GM19043 (cell line): ENCODE measurements around the gene GLRA3.
A peak's percentile ranks its signal among the peaks of the same experiment; 100 is the strongest.
"Not testable (repeated sequence)": the region's sequence is repeated elsewhere in the genome, so short reads cannot be mapped to it uniquely, and the experiment has no call there.

Experiments
- ATAC-seq: cut with Tn5 transposase; IDR thresholded peaks from one replicate; pipeline ENCODE4 v1.9.1; 2021; ENCODE audit warnings: low read depth; ENCODE audit not compliant: unreplicated experiment

GLRA3 gene

DNA sequence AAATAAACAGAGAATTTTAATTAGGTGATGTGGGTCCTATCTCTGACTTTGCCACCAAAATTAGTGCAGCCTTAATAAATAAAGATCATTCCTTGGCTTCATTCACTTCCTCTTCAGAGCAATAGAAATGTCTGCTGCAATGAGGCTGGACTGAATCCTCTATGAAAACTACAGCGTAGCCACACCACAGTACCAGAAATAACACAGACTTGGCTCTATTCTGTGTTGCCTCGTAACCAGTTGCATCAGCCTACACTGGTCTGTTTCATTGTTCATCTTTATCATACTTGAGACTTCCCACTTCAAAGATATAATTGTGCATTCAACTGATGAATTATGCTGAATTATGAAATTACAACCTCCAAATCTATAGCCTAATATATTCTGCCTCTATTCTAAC, 15.8 kb downstream of the GLRA3 start:
- ATAC-seq = no peak

DNA sequence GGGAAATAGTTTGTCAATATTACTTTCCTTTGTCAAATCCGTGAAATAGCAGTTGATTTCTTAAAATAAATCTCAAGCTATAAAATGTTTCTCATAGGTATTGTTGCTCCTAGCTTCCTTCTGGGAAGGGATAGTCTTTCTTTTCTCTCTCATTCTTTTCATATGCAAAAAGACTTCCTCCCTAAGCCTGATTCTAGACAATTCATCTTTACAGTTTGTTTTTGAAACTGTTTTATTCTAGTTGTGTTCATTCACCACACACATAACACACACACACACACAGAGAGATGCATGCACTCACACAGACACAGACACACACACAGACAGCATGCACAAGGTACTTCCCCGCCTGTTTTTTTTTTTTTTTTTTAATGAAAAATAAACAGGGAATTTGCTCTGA, 18.2 kb downstream of the GLRA3 start:
- ATAC-seq = no peak

DNA sequence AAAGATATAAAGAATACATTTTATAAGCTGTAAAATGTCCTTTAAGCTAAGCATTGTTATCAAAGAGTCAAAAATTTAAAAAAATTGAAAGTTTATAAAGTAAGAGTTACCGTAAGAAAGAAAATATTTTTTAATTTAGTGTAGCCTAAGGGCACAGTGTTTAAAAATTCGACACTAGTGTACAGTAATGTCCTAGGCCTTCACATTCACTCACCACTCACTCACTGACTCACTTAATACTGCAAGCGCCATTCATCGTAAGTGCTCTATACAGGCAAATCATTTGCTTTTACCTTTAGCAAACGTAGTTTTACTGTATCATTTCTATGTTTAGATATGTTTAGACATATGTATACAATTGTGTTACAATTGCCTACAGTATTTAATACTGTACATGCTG, 20.2 kb downstream of the GLRA3 start:
- ATAC-seq = no peak

DNA sequence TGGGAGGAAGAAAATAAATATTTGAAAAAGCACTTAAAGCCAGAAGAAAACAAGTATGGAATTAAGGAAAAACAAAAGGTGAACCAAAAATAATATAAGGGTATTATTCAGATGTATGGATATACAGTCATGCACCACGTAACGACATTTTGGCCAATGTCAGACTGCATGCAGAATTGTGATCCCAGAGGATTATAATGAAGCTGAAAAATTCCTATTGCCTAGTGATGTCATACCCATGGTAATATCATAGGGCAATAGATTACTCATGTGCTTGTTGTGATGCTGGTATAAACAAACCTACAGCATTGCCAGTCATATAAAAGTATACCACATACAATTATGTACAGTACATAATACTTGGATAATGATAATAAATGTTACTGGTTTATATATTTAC, 20.9 kb downstream of the GLRA3 start:
- ATAC-seq = no peak

DNA sequence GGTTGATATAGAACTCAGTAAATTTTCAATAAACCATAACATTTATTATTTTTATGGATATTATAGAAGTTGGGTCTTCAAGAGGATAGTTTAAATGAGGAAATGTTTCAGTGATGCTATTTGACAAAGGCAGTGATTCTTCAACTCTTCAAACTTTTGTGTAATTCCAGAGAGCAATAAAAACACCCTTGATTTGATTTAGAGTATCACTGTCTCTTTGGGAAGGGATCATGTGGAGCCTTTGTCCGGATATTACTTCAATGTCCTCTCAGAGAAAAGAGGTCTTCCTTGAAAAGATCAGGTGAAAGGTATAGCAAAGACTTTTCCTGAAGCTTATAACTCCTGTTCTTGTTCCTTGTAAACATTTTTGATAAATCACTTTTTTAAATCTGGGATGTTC, 23.3 kb downstream of the GLRA3 start:
- no peak for ATAC-seq

DNA sequence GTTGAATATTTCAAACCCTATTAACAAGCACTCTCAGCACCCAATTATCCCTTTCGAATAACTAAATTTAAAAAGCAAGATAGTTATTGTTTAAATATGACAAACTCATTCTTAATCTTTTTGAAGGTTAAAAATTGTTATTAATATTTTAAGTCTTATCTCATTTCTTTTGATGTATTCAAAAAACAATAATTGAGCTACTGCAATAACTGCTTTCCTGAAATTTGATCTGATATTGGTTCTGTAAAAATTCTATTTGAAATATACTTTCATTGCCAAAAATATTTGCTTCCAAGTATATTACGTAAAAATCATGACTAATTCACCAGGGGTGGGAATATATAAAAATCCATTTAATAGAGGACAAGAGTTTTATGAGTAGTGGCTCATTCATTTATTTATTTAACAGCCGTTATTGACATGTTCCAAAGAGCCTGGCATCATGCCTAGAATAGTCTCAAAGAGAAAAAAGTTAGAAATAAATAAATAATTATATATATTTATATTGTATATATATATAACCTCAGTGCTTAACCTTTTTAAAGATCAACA, 34.4 kb downstream of the GLRA3 start:
- ATAC-seq = no peak

DNA sequence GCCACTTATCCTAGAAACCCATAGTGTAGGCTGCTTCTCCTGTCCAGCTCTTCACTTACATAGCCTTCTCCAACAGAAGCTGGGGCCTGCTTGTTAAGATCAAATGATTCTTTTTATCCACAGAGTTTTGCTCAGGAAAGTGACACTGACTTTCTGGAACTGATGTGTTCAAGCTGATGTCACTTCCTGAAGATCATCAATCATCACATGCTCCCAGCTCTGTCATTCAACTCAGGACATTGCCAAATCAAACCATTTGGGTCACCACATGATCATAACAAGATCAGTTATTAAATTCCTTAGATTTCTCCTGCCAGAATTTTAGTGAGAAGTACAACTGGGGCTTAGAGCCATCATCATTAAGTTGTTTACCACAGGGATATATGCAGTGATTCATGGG, 39.4 kb downstream of the GLRA3 start:
- no peak for ATAC-seq

DNA sequence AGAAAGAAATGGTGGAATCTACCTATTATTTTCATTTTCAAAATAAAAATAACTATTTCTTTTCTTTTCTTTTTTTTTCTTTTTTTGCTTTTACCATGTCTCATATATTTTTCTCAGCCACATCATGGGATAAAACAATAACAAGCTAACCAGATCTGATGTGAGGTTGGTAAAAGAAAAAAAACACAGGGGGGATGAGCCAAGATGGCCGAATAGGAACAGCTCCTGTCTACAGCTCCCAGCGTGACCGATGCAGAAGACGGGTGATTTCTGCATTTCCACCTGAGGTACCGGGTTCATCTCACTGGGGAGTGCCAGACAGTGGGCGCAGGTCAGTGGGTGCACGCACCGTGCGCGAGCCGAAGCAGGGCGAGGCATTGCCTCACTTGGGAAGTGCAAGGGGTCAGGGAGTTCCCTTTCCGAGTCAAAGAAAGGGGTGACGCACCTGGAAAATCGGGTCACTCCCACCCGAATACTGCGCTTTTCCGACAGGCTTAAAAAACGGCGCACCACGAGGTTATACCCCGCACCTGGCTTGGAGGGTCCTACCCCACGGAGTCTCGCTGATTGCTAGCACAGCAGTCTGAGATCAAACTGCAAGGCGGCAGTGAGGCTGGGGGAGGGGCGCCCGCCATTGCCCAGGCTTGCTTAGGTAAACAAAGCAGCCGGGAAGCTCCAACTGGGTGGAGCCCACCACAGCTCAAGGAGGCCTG, 50.6 kb downstream of the GLRA3 start:
- ATAC-seq = not testable (repeated sequence)

DNA sequence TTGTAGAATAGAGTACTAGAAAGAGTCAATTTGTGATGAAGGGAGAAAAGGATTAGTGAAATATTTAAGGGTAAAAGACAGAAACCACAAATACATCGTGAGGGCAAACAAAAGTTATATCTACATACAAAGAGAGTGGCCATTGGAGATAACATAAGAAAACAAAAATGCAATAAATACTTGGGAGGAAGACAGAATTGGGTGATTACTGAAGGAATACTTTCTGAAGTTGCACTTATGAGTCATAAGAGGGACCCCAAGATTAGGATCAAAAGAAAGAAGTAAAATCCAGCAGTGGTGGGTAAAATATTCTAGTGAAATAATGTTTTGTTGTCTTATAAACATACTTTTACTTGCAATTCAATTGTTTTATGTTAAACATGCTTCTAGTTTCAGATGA, 53.7 kb downstream of the GLRA3 start:
- no peak for ATAC-seq

DNA sequence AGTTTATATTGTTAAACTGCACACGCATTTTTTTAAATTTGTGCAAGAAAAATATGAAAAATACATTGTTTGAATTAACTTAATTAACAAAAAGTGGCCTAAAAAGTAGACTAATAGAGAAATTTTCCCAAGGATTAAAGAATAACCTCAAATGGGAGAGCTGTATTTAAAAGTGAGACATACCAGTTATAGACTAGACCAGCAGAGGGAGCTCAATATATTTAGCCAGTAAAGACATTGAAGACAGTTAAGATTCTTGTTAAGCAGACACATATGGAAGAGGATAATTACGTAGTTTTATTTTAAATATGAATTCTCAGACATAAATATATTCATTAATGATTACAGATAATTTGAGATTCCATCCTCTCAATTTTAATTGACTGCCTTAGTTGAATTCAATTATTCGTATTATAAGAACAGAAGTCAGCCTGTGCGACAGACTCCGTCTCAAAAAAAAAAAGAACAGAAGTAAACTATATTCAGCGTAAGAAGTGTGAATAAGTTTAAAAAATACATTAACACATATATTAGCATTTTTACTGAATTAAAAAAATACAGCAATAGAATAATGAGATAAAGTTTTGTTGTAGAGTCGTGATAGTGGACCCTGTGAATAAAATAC, 64.8 kb downstream of the GLRA3 start:
- ATAC-seq = peak; percentile 67

DNA sequence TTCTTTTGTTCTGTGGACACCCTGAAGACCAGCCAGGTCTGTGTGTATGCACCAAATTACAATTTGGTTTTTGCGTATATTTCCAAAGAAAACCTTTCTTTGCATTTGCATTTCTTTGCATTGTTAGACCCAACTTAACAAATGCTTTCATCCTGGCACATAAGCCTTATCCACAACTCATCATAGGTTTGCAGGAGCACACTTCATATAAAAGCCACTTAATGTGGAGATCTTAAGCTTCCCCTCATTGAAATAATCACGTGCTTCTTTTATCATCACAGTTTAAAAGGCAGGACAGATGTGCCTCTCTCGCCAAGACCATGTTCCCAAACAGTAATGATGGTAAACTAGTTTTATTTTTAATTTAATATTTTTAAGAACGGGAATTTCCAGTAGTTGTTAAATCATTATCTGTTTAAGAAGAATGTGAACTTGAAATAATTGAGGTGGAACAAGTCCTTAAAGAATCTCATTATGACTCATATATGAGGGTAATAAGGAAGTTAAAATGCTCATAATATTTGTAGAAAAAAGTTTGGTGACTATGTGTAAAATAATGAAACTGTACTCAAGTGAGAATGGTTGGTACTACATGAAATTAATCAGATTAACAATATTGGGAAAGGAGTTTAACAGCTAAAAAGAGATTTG, 65.5 kb downstream of the GLRA3 start:
- peak; percentile 53 for ATAC-seq

DNA sequence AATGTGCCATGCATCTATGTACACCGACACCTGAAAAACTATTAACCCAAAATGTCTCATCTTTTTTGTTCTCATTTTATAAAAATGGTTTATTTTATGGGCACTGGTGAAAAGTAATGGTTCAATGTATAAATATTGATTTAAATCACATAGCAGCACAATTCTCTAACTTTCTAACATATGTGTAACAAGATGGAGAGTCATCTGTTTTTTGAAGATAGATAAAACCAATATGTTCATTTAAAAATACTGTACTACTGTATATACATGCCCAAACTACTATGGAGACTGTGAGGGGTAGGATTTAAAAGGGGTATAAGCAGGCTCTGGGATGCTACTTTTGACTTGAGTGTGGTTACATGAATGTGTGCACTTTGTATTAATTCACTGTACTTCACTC, 67.6 kb downstream of the GLRA3 start:
- no peak for ATAC-seq

DNA sequence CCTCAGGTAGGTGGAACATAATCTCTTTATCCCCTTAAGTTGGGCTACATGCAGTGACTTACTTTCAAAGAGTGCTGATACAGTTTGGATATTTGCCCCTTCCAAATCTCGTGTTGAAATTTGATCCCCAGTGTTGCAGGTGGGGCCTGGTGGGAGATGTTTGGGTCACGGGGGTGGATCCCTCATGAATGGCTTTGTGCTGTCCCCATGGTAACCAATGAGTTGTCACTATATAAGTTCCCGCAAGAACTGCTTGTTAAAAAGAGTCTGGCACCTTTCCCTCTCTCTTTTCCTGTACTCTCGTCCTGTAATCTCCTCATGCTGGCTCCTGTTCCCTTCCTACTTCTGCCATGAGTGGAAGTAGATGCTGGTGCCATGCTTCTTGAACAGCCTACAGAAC, 71.3 kb downstream of the GLRA3 start:
- no peak for ATAC-seq

DNA sequence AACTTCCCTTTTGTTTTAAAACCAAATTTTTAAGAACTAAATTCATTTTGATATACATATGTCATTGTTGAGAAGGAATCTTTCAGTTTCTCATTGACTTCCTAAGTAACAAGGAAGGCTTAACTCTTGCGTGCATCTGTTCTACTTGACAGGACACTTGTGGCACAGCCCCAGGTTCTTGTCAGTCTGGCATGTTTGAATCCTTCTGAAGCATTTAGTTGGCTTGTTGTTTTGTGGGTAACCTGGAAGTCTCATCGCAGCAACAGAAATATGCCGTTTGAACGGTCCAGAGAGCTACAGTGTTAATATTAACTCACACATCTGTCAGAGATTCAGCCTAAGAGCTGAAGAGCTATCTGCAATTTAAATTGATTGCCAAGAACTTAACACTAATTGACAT, 76.0 kb downstream of the GLRA3 start:
- no peak for ATAC-seq

DNA sequence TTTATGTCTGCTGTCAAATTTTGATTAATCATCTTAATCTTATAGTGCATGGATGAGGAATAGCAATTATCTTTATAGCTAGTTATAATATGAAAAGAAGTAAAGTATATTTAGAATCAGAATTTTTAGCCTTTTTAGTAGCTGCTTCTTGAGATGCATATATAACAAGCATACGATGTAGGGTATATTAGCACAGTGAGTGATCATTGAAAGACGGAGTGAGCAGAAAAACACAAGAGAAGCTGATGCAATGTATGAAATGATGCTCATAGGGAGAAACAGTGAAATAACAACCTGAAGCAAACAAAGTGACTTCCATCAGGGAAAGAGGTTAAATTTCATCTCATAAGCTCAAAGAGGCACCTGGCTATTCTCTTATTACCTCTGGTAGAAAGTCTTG, 77.0 kb downstream of the GLRA3 start:
- ATAC-seq = no peak

DNA sequence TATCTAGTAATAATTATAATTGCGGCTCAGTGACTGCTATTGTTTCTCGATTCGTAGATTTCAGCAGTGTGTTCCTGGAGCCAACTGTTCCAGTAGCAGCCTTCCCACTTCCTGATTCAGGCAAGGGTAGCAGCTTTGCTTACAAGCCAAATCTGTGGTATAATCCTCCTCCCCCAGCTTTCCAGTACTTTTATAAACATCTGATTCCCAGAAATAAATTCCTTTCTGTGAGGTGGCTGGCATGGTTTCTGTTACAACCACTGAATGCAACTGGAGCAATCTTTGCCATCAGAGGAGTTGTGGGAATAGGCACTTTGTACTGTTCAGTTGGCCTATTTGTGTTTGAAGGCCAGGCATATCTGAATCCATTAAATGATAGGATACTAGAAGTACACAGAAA, 80.0 kb downstream of the GLRA3 start:
- ATAC-seq = no peak

DNA sequence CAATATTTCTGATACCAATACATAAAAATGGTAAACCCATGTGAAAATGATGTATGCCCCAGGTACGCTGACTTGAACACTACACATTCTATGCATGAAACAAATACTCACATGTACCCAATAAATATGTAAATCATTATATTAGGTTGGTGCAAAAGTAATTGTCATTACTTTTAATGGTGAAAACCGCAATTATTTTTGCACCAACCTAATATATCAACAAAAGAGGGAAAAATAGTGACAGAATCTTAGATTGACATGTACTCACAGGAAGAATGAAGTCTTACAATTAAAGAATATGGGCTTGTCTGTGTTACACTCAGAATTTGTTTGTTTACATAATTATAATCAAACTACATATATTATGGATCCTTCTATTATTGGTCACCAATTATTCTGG, 82.3 kb downstream of the GLRA3 start:
- ATAC-seq = no peak

DNA sequence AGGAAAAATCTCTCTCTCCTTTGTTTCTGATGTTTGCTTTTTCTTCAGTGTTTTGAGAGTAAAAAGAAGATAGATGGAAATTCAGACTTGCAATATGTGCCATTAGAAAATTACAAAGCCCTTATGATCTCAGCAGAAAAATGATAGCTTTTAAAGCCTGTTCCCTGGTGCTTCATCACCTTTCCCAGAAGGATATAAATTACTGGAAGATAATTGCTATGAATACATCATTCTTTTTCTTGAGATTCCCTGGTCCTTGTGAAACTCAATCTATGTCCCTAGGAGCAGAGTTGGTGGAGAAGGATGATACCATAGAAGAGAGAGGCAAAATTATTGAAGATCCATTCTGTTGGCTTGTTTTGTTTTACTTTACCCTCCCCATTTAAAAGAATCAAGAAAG, 86.5 kb downstream of the GLRA3 start:
- ATAC-seq = no peak

DNA sequence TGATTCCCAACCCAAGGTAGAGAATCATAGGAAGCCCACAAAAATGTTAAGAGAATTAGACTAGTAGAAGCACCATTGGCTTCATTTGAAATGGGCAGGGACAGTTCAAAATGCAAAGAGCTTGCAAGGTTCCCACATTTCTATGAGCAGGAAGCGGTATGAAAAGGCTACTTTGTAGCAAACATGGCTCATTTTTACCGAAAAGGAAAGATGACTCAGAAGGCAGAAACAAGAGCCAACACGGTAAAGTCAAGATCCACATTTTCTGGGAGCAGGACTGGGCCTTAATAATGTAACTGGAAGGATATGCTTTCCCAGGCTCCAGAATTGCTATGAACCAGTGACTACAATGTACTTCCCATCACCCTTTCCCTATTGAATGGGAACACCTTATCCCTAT, 89.5 kb downstream of the GLRA3 start:
- ATAC-seq = no peak

DNA sequence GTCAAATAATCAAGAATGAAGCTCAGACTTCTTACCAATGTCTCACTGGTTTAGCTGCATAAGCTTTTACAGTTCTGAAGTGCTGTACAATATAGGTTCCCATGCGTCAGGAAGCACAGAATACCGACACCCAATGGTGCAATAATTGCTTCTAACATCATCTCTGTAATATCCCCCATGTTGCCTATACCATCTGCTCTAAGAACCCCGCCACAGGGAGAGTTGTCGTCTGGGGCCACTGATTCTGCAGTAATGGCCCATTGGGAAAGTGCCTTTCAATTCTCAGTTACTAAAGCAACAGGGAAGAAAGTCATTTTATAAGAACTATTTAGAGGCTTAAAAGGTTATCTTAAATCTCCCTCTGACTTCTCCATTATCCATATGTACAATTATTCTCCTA, 94.9 kb downstream of the GLRA3 start:
- ATAC-seq = no peak

DNA sequence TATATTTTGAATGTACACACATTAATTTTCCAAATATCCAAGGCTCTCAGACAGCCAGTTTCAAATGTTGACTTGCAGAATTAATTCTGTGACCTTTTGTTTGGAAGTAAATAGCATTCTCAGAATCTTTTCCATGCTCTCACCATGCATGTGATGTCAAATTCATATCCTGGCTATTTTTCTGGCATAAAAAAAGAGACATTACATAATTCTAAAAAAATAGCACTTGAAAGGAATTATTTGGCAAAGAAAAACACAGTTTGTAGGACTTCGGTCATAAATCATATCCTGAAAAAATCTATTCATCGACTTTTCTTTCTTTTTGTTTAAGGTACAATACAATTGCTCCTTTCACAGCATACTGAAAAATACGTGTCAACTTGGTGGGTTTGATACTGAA, 111.2 kb downstream of the GLRA3 start:
- no peak for ATAC-seq
